HG02970 (cell line): ENCODE data around the gene SMURF2.
"Not testable (repeated sequence)": the region's sequence is repeated elsewhere in the genome, so short reads cannot be mapped to it uniquely, and the experiment has no call there.

ENCODE experiments used
- ATAC-seq: cut with Tn5 transposase; IDR thresholded peaks from one replicate; pipeline ENCODE4 v1.9.1; 2021; ENCODE audit warnings: mild to moderate bottlenecking, moderate library complexity, moderate number of reproducible peaks; ENCODE audit not compliant: unreplicated experiment, low FRiP score

Gene SMURF2

DNA sequence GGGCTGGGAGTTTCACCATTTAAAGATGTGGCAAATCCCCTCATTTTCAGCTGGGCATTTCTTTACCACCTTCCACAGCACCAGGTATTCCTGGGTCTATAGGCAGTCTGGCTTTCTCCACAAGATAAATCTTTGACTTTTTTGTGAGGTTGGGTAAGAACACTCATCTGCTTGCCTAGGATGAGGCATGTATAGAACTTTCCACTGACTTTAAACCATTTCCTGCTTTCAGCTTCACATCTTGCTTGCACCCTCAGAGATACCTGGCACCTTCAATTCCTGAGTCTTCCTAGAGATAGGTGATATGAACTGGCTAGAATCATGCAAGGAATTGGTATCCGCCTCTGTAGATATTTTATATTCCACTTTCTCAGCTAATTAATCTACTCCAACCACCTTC lies 27.9 kb downstream of the SMURF2 start:
- no peak for ATAC-seq

DNA sequence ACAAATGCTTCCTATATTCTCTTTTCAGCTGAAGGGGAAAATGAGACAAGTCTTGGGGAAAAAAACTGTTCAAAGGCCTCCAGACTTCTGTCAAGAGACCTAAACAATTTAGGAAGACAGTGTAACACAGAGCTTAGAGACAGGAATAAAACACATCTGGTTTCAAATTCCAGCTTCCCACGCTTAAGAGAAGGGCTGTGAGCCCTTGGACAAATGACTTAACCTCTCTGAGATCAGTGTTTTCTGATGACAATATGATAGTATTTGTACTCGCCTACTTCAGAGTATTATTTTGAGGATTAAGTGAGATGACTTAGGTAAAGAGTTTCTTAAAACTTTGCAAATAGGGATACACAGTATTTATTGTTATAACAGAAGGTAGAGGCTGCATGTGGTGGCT lies 29.5 kb downstream of the SMURF2 start:
- ATAC-seq, result no peak

DNA sequence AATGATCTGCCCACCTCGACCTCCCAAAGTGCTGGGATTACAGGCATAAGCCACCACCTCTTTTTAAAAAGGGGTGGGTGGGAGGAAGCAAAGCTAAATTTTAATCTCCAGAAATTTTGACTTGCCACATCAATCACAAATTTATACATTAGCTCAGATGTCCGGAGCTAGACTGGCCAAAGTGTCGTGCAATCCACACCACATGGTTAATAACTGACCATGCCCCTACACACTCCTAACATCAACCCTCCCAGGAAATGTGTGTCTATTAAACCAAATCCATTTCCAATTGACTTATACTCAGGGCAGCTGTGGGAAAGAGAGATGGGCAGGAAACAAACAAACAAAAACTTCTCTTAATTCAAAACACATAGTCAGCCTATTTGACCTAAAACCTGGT lies 29.9 kb downstream of the SMURF2 start:
- no peak for ATAC-seq

DNA sequence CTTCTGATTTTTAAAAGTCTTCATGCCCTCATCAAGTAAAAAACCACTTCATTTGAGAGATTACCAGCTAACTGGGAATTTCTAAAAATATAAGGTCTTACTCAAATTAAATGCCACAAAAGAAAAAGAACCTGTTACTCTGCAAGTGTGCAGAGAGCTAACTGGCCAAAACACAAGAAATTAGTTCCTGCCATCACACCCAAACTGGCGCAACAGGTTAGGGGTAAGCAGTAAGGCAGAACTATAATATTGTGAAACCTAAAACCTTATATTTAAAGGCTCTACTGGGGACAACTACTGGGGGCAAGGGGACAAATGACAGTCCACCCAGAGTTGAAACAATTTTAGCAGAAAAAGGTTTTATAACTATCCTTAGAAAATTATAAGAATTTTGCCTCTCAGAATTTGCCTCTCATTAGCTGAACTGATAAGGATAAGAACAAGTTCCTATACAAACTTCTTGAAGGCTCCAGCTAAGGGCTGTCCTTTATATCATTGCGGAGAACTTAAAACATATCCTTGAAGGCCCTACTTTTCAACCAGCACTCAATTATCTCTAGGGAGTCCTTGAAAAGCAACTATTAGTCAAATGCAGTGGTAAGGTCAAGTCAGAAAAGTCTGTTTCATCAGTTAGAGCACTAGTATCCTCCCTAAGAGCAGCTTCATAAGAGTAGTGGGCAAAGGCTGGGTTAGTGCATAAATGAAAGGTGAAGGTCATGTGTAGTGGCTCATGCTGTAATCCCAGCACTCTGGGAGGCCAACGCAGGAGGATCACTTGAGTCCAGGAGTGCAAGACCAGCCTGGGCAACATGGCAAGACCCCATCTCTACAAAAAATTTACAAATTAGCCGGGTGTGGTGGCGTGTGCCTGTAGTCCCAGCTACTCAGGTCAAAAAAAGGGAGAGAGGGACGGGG lies 31.5 kb downstream of the SMURF2 start:
- no peak for ATAC-seq

DNA sequence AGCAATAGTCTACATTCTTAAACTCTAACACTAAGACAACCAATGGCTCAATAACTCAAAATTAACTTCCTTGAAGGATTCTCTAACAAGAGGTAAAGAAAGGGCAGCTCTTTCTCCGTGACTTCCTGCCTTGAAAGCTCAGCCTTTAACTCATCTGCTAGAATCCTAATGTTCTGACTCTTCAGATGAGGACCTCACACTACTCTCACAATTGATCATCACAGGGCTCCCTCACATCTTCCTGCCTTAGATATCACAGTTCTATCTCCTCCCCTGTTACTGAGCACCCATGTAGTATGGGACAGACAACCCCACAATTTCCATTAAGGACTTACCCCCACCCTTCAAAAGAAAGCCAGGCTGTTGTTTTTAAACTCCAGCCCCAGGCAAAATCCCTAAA lies 33.5 kb downstream of the SMURF2 start:
- no peak for ATAC-seq

DNA sequence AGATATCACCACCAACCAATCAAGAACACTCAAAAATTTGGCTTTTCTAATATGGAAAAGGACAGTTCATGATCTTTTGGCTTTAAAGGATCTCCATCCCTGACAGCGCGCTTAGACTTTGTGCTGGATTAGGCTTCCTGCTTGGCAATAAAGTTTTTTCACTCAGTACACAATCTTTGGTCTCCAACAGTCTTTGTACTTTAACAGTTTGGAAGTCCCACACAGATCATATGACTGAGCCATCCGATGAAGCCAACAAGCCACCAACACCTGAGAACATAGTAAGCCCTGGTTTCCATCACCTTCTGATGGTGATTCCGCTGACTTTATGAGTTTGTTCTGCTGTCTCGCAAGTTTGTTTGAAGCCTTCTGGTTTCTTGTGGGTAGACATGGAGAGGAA lies 34.3 kb downstream of the SMURF2 start:
- ATAC-seq, result no peak

DNA sequence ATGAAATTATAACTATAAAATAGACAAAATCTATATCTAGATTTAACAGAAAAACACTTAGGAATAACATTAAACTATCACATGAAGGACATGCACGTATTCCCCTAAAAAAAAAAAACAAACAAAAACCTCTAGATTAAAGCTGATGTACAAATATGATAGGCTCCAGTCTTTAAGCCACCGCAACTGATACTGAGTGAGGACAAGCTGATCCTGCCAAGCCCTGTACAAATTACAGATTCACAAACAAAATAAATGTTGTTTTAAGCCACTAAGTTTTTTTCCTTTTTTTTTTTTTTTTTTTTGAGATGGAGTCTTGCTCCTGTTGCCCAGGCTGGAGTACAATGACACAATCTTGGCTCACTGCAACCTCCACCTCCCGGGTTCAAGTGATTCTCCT lies 35.3 kb downstream of the SMURF2 start:
- no peak for ATAC-seq

DNA sequence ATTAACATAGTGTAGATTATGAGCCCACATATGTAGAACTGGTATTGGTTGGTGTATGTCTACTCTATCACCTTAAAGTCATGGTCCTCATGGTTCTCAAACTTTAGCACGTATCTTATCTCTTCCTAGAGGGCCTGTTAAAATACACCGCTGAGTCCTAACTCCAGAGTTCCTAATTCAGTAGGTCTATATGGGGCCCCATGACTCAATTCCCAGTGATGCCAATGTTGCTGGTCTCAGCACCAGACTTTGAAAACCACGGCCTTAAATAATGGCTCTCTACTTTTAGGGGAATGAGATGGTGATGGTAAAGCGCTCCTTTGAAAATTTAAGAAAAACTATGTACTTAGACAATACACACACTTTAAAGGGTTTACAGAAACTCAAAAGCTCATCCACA lies 36.6 kb downstream of the SMURF2 start:
- ATAC-seq, result no peak

DNA sequence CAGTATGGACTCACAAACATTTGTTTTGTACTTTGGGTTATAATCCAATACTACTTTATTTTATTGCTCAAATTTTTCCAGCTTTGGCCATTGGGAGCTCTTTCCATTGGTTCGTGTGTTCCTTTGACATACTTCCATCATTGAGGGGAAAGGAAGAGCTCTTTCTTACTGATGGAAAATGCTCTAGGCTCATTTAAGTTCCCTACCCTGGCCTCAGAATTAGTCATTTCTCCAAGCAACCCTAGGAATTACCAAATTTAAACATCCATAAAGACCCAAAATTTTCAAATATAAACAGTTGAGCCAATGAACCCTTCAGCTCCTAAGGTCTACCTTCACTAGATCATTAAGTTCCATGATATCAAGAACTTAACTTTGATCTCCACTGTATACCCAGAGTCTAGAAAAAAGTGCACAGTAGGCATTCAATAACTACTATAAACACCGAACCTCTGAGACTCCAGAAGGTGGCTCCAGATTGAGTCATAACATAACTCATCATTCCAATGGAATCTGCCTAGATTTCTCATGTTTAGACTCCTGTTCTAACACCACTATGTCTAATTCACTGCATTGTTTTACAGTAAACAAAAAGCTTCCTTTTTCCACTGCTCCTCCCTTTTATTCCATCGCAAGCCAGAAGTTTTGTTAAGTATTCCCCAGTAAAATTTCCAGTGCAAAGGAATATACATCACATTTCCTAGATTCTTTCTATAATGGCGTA lies 39.0 kb downstream of the SMURF2 start:
- ATAC-seq, result no peak

DNA sequence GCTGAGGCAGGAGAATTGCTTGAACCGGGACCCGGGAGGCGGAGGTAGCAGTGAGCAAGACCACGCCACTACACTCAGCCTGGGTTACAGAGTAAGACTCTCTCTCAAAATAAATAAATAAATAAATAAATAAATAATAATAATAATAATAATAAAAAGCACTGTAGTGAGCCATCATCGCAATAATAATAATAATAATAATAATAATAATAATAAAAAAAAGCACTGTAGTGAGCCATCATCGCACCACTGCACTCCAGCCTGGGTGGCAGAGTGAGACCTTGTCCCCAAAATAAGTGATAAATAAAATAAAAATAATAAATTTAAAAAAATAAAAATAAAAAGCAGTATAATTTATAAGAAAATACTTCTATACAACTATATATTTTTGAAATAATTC lies 40.3 kb downstream of the SMURF2 start:
- ATAC-seq, result no peak

DNA sequence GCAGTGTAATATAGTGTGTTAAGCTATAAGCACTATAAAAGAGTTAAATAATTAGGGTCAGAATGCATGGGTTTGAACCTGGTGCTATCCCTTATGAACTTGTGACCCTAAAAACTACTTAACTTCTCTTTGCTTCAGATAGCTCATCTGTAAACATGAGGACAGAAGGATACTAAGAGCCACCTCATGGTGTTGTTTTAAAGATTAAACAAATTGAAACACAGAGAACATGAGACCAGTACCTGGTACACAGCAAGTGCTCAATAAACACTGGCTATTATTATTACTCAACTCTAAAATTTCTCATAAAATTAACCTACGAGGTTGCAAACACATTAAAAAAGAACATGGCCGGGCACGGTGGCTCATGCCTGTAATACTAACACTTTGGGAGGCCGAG lies 43.3 kb downstream of the SMURF2 start:
- ATAC-seq, result no peak

DNA sequence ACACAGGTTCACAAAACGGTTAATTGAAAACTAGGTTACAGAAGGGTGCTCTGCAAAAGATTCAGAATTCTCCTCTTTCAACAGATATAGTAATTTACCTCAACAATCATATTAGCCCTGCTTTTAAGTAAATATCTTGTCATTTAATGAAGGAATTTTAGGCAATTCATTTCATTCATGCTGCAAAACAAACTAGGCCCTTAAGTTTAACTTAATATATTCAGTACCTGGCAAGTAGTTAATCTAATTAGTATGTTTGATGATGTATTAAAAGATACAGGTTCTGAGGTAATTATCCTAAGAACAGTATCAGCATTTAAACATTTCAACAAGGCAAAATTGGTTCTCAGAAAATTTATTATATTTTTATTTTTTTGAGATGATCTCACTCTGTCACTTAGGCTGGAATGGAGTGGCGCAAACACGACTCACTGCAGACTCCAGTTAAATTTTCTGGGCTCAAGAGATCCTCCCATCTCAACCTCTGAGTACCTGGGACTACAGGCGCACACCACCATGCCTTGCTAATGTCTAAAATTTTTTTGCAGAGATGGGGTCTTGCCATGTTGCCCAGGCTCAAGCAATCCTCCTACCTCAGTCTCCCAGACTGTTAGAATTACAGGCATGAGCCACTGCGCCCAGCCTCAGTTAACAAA lies 44.9 kb downstream of the SMURF2 start:
- no peak for ATAC-seq

DNA sequence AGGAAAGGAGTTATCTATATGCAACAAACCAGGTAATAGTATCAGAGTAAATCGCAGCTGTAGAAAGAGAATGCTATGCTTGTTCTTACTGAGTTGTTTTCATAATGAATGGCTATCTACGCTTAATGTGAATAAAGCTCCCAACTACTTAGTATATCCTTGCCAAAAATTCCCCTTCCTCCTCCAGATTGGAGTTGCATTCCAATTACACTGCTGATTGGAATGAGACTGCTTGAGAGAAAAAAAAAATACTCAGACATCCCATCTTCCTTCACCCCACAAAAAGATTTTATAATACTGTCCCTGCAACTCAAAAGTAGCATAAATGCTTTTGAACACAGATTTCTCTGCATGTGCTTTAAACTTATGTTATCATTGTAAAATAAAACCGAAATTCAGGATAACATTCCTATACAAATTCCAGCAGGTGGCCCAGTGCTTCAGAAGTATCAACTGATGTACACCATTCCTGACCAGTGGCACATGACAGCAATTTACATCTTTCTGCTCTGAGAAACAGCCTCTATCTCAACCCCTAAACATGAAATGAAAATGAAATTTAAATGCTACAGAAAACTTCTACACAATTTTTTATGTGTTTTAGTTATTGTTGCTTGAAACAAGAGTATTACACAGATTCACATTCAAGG lies 47.0 kb downstream of the SMURF2 start:
- ATAC-seq, result no peak

DNA sequence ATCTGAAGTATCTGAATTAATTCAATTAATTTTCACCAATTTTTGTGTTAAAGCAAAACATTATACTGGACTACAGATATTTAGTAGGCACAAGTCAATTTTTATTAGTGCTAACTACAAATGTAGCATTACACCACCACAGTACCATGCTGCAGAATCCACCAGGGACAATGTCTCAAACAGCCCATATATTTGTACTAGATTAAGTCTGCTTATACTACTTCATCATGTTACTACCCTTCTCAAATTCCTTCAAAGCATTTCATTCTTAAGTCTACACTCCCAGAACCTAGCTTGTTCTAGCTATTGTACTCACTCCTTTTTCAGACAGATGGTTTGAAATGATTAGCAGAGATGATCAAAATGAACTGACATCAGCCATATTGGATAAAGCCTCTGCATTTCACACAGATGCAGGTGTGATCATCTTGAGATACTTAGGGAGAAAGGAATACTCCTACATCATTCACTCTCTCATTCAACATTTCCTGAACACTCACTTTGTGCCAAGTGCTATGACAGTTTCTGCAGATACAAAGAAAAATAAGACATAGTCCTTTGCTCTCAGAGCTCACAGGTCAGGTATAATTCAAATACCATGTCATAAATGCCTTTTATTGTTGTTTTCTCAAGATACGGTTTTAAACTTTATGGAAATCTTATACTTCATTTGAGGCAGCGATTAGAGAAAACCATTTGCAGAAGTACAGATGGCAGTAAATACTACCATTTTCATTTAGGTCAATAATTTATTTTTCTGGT lies 47.7 kb downstream of the SMURF2 start:
- no peak for ATAC-seq

DNA sequence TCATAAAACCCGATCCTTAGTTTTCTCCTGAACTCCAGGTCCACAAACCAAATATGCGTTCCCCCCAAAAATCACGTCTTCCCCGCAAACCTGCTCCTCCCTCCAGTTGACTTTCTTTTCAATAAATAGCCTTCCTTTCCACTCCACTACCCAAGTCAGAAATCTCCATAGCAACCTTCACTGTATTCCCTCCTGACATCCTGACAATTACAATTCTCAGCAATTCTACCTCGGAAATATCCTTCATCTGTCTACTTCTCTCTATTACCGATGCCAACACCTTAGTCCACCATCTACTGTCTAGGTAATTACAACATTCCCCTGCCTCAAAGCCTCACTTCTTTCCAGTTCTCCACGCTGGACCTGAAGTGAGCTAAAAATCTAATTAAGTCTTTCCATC lies 50.7 kb downstream of the SMURF2 start:
- ATAC-seq, result no peak

DNA sequence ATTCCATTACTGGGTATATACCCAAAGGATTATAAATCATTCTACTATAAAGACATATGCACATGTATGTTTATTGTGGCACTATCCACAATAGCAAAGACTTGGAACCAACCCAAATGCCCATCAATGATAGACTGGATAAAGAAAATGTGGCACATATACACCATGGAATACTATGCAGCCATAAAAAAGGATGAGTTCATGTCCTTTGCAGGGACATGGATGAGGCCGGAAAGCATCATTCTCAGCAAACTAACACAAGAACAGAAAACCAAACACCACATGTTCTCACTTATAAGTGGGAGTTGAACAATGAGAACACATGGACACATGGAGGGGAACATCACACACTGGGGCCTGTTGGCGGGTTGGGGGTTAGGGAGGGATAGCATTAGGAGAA lies 51.9 kb downstream of the SMURF2 start:
- ATAC-seq, result not testable (repeated sequence)

DNA sequence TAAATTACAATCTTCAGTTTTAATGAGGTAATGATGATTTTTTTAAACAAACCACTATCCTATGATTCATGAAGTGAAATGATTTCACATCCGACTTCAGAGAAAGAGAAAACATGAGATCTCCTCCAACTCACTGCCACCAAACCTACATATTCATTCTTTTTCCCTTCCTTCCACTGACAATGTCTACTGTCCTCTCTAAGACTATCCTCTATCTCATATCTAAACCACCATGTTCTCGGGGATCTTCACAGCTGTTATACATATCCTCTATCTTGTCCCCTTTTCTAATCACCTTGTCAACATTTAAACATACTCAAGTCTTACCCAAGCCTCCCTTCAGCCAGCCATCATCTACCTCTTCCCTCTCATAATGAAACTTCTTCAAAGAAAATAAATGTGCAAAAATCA lies 53.5 kb downstream of the SMURF2 start:
- ATAC-seq, result no peak

DNA sequence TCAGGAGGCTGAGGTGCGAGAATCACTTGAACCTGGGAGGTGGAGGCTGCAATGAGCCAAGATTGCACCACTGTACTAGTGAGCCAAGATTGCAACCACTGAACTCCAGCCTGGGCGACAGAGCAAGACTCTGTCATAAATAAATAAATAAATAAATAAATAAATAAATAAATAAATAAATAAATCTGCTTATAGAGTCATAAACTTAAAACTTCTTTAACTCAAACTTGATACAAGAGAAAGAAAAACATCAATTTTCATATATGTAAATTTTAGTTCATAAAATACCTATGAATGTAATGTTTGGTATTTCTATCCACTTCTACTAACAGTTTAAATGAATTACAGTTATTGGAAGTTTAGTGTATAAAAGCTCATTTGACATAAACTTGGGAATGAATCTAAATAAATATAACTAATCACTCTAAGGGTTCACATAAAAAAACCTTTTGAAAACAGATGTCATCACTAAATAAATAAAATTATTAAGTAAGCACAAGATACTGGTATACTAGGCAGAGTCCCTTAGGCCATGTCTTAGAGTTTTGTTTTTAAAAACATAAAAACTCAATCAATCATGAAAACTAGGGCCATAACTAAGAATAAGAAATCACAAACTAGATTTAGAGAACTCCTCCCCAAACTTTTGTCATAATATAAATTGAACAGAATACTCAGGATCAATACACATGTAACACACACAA lies 54.1 kb downstream of the SMURF2 start:
- ATAC-seq, result no peak

DNA sequence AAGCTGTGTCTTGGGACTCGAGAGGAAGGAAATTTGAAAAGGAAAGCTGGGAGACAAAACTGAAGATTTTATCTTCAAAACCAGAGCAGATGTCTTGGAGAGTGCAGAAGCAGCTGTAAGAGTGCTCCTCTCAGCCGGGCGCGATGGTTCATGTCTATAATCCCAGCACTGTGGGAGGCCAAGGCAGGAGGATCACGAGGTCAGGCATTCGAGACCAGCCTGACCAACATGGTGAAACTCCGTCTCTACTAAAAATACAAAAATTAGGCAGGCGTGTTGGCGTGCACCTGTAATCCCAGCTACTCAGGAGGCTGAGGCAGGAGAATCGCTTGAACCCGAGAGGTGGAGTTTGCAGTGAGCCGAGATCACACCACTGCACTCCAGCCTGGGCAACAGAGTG lies 57.6 kb downstream of the SMURF2 start:
- ATAC-seq, result not testable (repeated sequence)

DNA sequence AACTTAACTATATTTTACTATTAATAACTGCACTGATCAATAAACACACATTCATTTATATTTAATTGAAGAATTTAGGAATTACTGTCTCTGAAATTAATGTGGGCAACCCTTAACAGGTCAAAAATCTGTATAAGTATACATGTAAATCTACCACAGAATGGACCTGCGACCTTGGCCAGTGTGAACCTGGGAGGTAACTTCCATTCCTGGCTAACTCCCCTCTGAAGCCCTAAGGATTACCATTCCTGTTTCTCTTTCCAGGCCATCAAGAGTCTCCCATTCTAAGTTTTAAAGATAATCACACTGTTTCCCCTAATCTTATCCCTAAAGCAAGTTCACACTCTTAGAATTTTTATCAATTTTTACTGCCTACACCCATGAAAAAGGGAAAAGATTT lies 58.1 kb downstream of the SMURF2 start:
- no peak for ATAC-seq
